Measurements from ENCODE around the gene NR2E3.
A peak's percentile ranks its signal among the peaks of the same experiment; 100 is the strongest.

Gene NR2E3

GRCh38 chr15:71792521-71792920 lies 17.8 kb upstream of the NR2E3 start:
- DNase-seq = no peak

GRCh38 chr15:71798641-71799040 lies 11.7 kb upstream of the NR2E3 start:
- DNase-seq = no peak

GRCh38 chr15:71800190-71800589 lies 10.2 kb upstream of the NR2E3 start:
- no peak for DNase-seq

GRCh38 chr15:71800835-71801745 lies 9.3 kb upstream of the NR2E3 start:
- DNase-seq = peak; percentile 51 to 67

GRCh38 chr15:71801935-71802655 lies 8.3 kb upstream of the NR2E3 start:
- DNase-seq = no peak

GRCh38 chr15:71802770-71803169 lies 7.6 kb upstream of the NR2E3 start:
- peak; percentile 28 to 42 for DNase-seq

GRCh38 chr15:71804226-71804625 lies 6.1 kb upstream of the NR2E3 start:
- no peak for DNase-seq

GRCh38 chr15:71804695-71805470 lies 5.5 kb upstream of the NR2E3 start:
- DNase-seq = no peak

GRCh38 chr15:71806452-71806931 lies 3.9 kb upstream of the NR2E3 start:
- DNase-seq = no peak

GRCh38 chr15:71807125-71807629 lies 3.2 kb upstream of the NR2E3 start:
- DNase-seq = no peak

GRCh38 chr15:71807691-71808091 lies 2.7 kb upstream of the NR2E3 start:
- DNase-seq = no peak

GRCh38 chr15:71808311-71809020 lies 1.9 kb upstream of the NR2E3 start:
- DNase-seq = no peak

- DNase-seq = no peak
Measured at GRCh38 chr15:71809346-71809745, 1.0 kb upstream of the NR2E3 start.

- no peak for DNase-seq
Measured at GRCh38 chr15:71811036-71811736, 832 bp downstream of the NR2E3 start.

GRCh38 chr15:71811752-71812735 lies 1.7 kb downstream of the NR2E3 start:
- DNase-seq = no peak

GRCh38 chr15:71812966-71813722 lies 2.8 kb downstream of the NR2E3 start:
- DNase-seq = no peak

GRCh38 chr15:71813723-71814470 lies 3.5 kb downstream of the NR2E3 start:
- no peak for DNase-seq

GRCh38 chr15:71815301-71815700 lies 4.9 kb downstream of the NR2E3 start:
- no peak for DNase-seq

GRCh38 chr15:71817351-71817750 lies 7.0 kb downstream of the NR2E3 start:
- DNase-seq = no peak

All from Kasumi-1 (cell line).